Stomach (tissue), 9 donors: Measurements from ENCODE around the gene TESK2. TPM values are rescaled to one million over a fixed set of nuclear protein-coding genes. Genes with fewer than 3 reads are reported as not detected.
"Not testable (repeated sequence)": the region's sequence is repeated elsewhere in the genome, so short reads cannot be mapped to it uniquely, and the experiment has no call there.

Source experiments
- DNase-seq, 2 donors: peaks; one replicate each; pipeline versions ENCODE4 v3.0.0 to v3.0.0-alpha.2; 2013 to 2019
- H3K27ac ChIP-seq, 5 donors: fragments of 200-600 bp in 4 of 5; sonication (generic) in 4 of 5; one replicate each; pipeline ENCODE4 v1.5.1; 2013 to 2019; ENCODE audit warnings: mild to moderate bottlenecking in 1 of 5, moderate library complexity in 1 of 5
- H3K27me3 ChIP-seq, 3 donors: fragments of 200-600 bp; sonication (generic); one replicate each; pipeline ENCODE4 v1.5.1; 2017 to 2019; ENCODE audit warnings: mixed run types in 1 of 3
- H3K36me3 ChIP-seq, 4 donors: fragments of 200-600 bp; sonication (generic); 1 replicate in 3 of 4; 2 replicates in 1 of 4; pipeline ENCODE4 v1.5.1; 2016 to 2019
- H3K4me1 ChIP-seq, 4 donors: fragments of 200-600 bp; sonication (generic); one replicate each; pipeline ENCODE4 v1.5.1; 2016 to 2019
- H3K4me3 ChIP-seq, 4 donors: fragments of 200-600 bp; sonication (generic) in 3 of 4; one replicate each; pipeline ENCODE4 v1.5.1; 2016 to 2019; ENCODE audit warnings: mild to moderate bottlenecking in 1 of 4
- H3K9me3 ChIP-seq, 4 donors: fragments of 200-600 bp; sonication (generic); one replicate each; pipeline ENCODE4 v1.5.1; 2016 to 2019
- CTCF ChIP-seq, 7 experiments: fragments of 450-650 bp in 4 of 7; fragments of 200-600 bp in 3 of 7; sonication (generic) in 3 of 7; IDR thresholded peaks; one replicate each; pipeline ENCODE4 v1.5.1; 2016 to 2019; ENCODE audit warnings: antibody characterized with exemption in 7 of 7, control low read depth in 2 of 7, mild to moderate bottlenecking in 1 of 7
- EP300 ChIP-seq: sonication (generic); formaldehyde crosslinking; IDR thresholded peaks from one replicate; pipeline ENCODE4 v1.6.1; 2017; ENCODE audit warnings: antibody characterized with exemption
- POLR2A ChIP-seq, 4 donors: fragments of 450-650 bp; IDR thresholded peaks; one replicate each; pipeline ENCODE4 v1.6.1; 2016; ENCODE audit warnings: antibody characterized with exemption in 4 of 4, control low read depth in 2 of 4, mild to moderate bottlenecking in 1 of 4, moderate library complexity in 1 of 4
- POLR2AphosphoS5 ChIP-seq, 3 donors: sonication (generic); formaldehyde crosslinking; IDR thresholded peaks; one replicate each; pipeline ENCODE4 v1.6.1; 2016; ENCODE audit warnings: antibody characterized with exemption in 3 of 3
- WGBS, 5 donors: extraction: QIAGEN DNeasy Blood & Tissue Kit in 3 of 5; methylation state at CpG; one replicate each; pipeline versions ENCODE4 v1.1.5 to v1.1.7; 2013 to 2018; 5-methylcytosine and 5-hydroxymethylcytosine counted together
- intact Hi-C: fragments of 100-400 bp; cut with DNase I; formaldehyde crosslinking; loops from one replicate; pipeline ENCODE4 v1.15.1; 2023; ENCODE audit warnings: low total_unique reads
- polyA plus RNA-seq, 3 donors: library from polyadenylated mRNA; stranded (reverse); fragments of 200-250 nt; gene quantifications; one replicate each; pipeline ENCODE4 v1.2.3, GENCODE V29; 2013
- total RNA-seq, 5 donors: library from RNA; depleted of rRNA; stranded (reverse); fragments of >200 nt; gene quantifications; one replicate each; pipeline versions ENCODE4 v1.1.0 to v1.2.3, GENCODE V29; 2014 to 2016
- donor health status: healthy with polysubstance abuse.
- donor health status: Bipolar disorder and iron deficiency.
- donor health status: healthy.

The TESK2 gene
- total and polyA plus RNA-seq, 8 donors: 2.8 to 11.2 (median 4.0) TPM; not detected in 1

GRCh38 chr1:45477646-45478045 is 13.3 kb downstream of the TESK2 start:
- H3K27ac ChIP-seq: no peak overlapping the region
- H3K36me3 ChIP-seq: no peaks in the 10 kb centered on the region
- no peak for DNase-seq
- no peak overlapping the region for H3K4me3 ChIP-seq
- no peak for TF ChIP-seq EP300
- TF ChIP-seq CTCF (IDR thresholded peaks at IDR 0.05): no peak
- TF ChIP-seq POLR2A (IDR thresholded peaks at IDR 0.05): no peak
- TF ChIP-seq POLR2AphosphoS5 (IDR thresholded peaks at IDR 0.05): no peak
- no peaks in the 10 kb centered on the region for H3K9me3 ChIP-seq
- 90 to 97% (median 93%) methylated on average over 3 of the region's 3 CpGs for WGBS, 5 donors
- peaks cover 0 to 4% (median 2%) of the 10 kb centered on the region in 4 donors for H3K4me1 ChIP-seq
- intact Hi-C loops: no loop called here
- H3K27me3 ChIP-seq: no peaks in the 10 kb centered on the region

GRCh38 chr1:45474194-45474593 is 16.8 kb downstream of the TESK2 start:
- H3K4me3 ChIP-seq, H3K36me3 ChIP-seq, H3K27ac ChIP-seq, intact Hi-C loops, H3K27me3 ChIP-seq, H3K9me3 ChIP-seq, H3K4me1 ChIP-seq, DNase-seq: not testable (repeated sequence)
- WGBS, 5 donors: 90 to 98% (median 98%) methylated on average over 6 of the region's 6 CpGs

GRCh38 chr1:45473302-45473701 is 17.7 kb downstream of the TESK2 start:
- DNase-seq: no peak
- H3K36me3 ChIP-seq: no peaks in the 10 kb centered on the region
- no peak overlapping the region for H3K27ac ChIP-seq
- no peak overlapping the region for H3K4me3 ChIP-seq
- WGBS, 5 donors: 71 to 92% (median 85%) methylated on average over 2 of the region's 2 CpGs
- intact Hi-C loops: no loop called here
- H3K27me3 ChIP-seq: no peaks in the 10 kb centered on the region
- TF ChIP-seq POLR2A (IDR thresholded peaks at IDR 0.05) (no peak), POLR2AphosphoS5 (IDR thresholded peaks at IDR 0.05) (no peak), EP300 (no peak), CTCF (IDR thresholded peaks at IDR 0.05) (no peak)
- no peaks in the 10 kb centered on the region for H3K9me3 ChIP-seq
- no peaks in the 10 kb centered on the region for H3K4me1 ChIP-seq

GRCh38 chr1:45470306-45470798 is 20.6 kb downstream of the TESK2 start:
- Histone ChIP-seq H3K36me3 (no peaks in the 10 kb centered on the region), H3K27me3 (no peaks in the 10 kb centered on the region), H3K4me3 (no peak overlapping the region), H3K27ac (no peak overlapping the region), H3K9me3 (no peaks in the 10 kb centered on the region), H3K4me1 (no peaks in the 10 kb centered on the region)
- 22 to 45% (median 38%) methylated on average over 2 of the region's 2 CpGs for WGBS, 5 donors
- TF ChIP-seq POLR2A (IDR thresholded peaks at IDR 0.05) (no peak), EP300 (no peak), CTCF (IDR thresholded peaks at IDR 0.05) (no peak), POLR2AphosphoS5 (IDR thresholded peaks at IDR 0.05) (no peak)
- intact Hi-C loops: no loop called here
- no peak for DNase-seq

GRCh38 chr1:45467353-45467752 is 23.6 kb downstream of the TESK2 start:
- intact Hi-C loops: not testable (repeated sequence)

More at GRCh38 chr1:45467353-45467752, 23.6 kb downstream of the TESK2 start:
- 87 to 91% (median 89%) methylated on average over 9 of the region's 9 CpGs for WGBS, 5 donors
- H3K27me3 ChIP-seq, H3K4me3 ChIP-seq, DNase-seq, H3K9me3 ChIP-seq, H3K4me1 ChIP-seq, H3K36me3 ChIP-seq, H3K27ac ChIP-seq: not testable (repeated sequence)
